ENCODE measurements around the gene GSTO1.

GSTO1 gene

GRCh38 chr10:104262055-104262454, 7.4 kb downstream of the GSTO1 start:
- Histone ChIP-seq H3K27me3 (ENCODE audit: insufficient read depth, poor library complexity, severe bottlenecking) (no peaks in the 10 kb centered on the region), H3K4me1 (ENCODE audit: insufficient read depth, poor library complexity, severe bottlenecking) (peaks cover 39% of the 10 kb centered on the region), H3K27ac (ENCODE audit: poor library complexity, severe bottlenecking) (peak overlapping the region; percentile 90), H3K4me3 (ENCODE audit: severe bottlenecking) (no peak overlapping the region), H3K9me3 (ENCODE audit: severe bottlenecking) (no peaks in the 10 kb centered on the region), H3K36me3 (ENCODE audit: low read depth) (peaks cover 97% of the 10 kb centered on the region)
- DNase-seq (ENCODE audit: low spot score), result no peak
- TF ChIP-seq CTCF (IDR thresholded peaks at IDR 0.05; ENCODE audit: poor library complexity, severe bottlenecking), result no peak
- no peak for ATAC-seq (ENCODE audit: low read depth)

- H3K9me3 ChIP-seq (ENCODE audit: severe bottlenecking), result no peaks in the 10 kb centered on the region
- peaks cover 84% of the 10 kb centered on the region for H3K36me3 ChIP-seq (ENCODE audit: low read depth)
- H3K27ac ChIP-seq (ENCODE audit: poor library complexity, severe bottlenecking), result no peak overlapping the region
- H3K4me1 ChIP-seq (ENCODE audit: insufficient read depth, poor library complexity, severe bottlenecking), result peaks cover 18% of the 10 kb centered on the region
- no peak for TF ChIP-seq CTCF (IDR thresholded peaks at IDR 0.05; ENCODE audit: poor library complexity, severe bottlenecking)
- no peaks in the 10 kb centered on the region for H3K27me3 ChIP-seq (ENCODE audit: insufficient read depth, poor library complexity, severe bottlenecking)
- no peak overlapping the region for H3K4me3 ChIP-seq (ENCODE audit: severe bottlenecking)
- ATAC-seq (ENCODE audit: low read depth) (no peak), DNase-seq (ENCODE audit: low spot score) (no peak)
Measured at GRCh38 chr10:104264783-104265182, 10.1 kb downstream of the GSTO1 start.

- H3K4me3 ChIP-seq (ENCODE audit: severe bottlenecking), result peak overlapping the region; percentile 76
- no peak for TF ChIP-seq CTCF (IDR thresholded peaks at IDR 0.05; ENCODE audit: poor library complexity, severe bottlenecking)
- no peaks in the 10 kb centered on the region for H3K4me1 ChIP-seq (ENCODE audit: insufficient read depth, poor library complexity, severe bottlenecking)
- H3K27me3 ChIP-seq (ENCODE audit: insufficient read depth, poor library complexity, severe bottlenecking), result no peaks in the 10 kb centered on the region
- peaks cover 53% of the 10 kb centered on the region for H3K36me3 ChIP-seq (ENCODE audit: low read depth)
- H3K9me3 ChIP-seq (ENCODE audit: severe bottlenecking), result no peaks in the 10 kb centered on the region
- H3K27ac ChIP-seq (ENCODE audit: poor library complexity, severe bottlenecking), result peak overlapping the region; percentile 40
- no peak for DNase-seq (ENCODE audit: low spot score)
- no peak for ATAC-seq (ENCODE audit: low read depth)
Measured at GRCh38 chr10:104267721-104268404, 13.2 kb downstream of the GSTO1 start.

GRCh38 chr10:104268405-104268712, 13.7 kb downstream of the GSTO1 start:
- H3K27ac ChIP-seq (ENCODE audit: poor library complexity, severe bottlenecking), result peak overlapping the region; percentile 40
- no peaks in the 10 kb centered on the region for H3K27me3 ChIP-seq (ENCODE audit: insufficient read depth, poor library complexity, severe bottlenecking)
- H3K4me3 ChIP-seq (ENCODE audit: severe bottlenecking), result peak overlapping the region; percentile 76
- H3K36me3 ChIP-seq (ENCODE audit: low read depth), result peaks cover 48% of the 10 kb centered on the region
- ATAC-seq (ENCODE audit: low read depth), result no peak
- no peaks in the 10 kb centered on the region for H3K4me1 ChIP-seq (ENCODE audit: insufficient read depth, poor library complexity, severe bottlenecking)
- TF ChIP-seq CTCF (IDR thresholded peaks at IDR 0.05; ENCODE audit: poor library complexity, severe bottlenecking), result no peak
- no peak for DNase-seq (ENCODE audit: low spot score)
- no peaks in the 10 kb centered on the region for H3K9me3 ChIP-seq (ENCODE audit: severe bottlenecking)
